ENCODE results near the gene CRHR2.
"Not testable (repeated sequence)": the region's sequence is repeated elsewhere in the genome, so short reads cannot be mapped to it uniquely, and the experiment has no call there.

CRHR2 gene

GRCh38 chr7:30682212-30683083 is at the start of gene CRHR2:
TSS of gene CRHR2 (minus strand) at chr7:30682456. CDS start at chr7:30682280, 176 bp downstream.
- no peak for DNase-seq (ENCODE audit: low read depth)

- no peak for DNase-seq (ENCODE audit: low read depth)
Observed at GRCh38 chr7:30731581-30731980, 49.3 kb upstream of the CRHR2 start.

GRCh38 chr7:30730996-30731395 is 48.7 kb upstream of the CRHR2 start:
- no peak for DNase-seq (ENCODE audit: low read depth)

GRCh38 chr7:30730097-30730496 is 47.8 kb upstream of the CRHR2 start:
- DNase-seq (ENCODE audit: low read depth), result no peak

- no peak for DNase-seq (ENCODE audit: low read depth)
Observed at GRCh38 chr7:30729642-30730041, 47.4 kb upstream of the CRHR2 start.

- DNase-seq (ENCODE audit: low read depth), result no peak
Observed at GRCh38 chr7:30728591-30729100, 46.4 kb upstream of the CRHR2 start.

GRCh38 chr7:30727061-30727945 is 45.0 kb upstream of the CRHR2 start:
- DNase-seq (ENCODE audit: low read depth), result peak; percentile 15

GRCh38 chr7:30726296-30727006 is 44.2 kb upstream of the CRHR2 start:
- no peak for DNase-seq (ENCODE audit: low read depth)

- DNase-seq (ENCODE audit: low read depth), result no peak
Observed at GRCh38 chr7:30723776-30724175, 41.5 kb upstream of the CRHR2 start.

- DNase-seq (ENCODE audit: low read depth), result no peak
Observed at GRCh38 chr7:30722671-30723070, 40.4 kb upstream of the CRHR2 start.

- no peak for DNase-seq (ENCODE audit: low read depth)
Observed at GRCh38 chr7:30722187-30722586, 39.9 kb upstream of the CRHR2 start.

GRCh38 chr7:30721211-30721610 is 39.0 kb upstream of the CRHR2 start:
- no peak for DNase-seq (ENCODE audit: low read depth)

- not testable (repeated sequence) for DNase-seq (ENCODE audit: low read depth)
Observed at GRCh38 chr7:30719434-30719833, 37.2 kb upstream of the CRHR2 start.

GRCh38 chr7:30717181-30717580 is 34.9 kb upstream of the CRHR2 start:
- DNase-seq (ENCODE audit: low read depth), result no peak

- no peak for DNase-seq (ENCODE audit: low read depth)
Observed at GRCh38 chr7:30714129-30714528, 31.9 kb upstream of the CRHR2 start.

- no peak for DNase-seq (ENCODE audit: low read depth)
Observed at GRCh38 chr7:30713392-30713791, 31.1 kb upstream of the CRHR2 start.

GRCh38 chr7:30710669-30711068 is 28.4 kb upstream of the CRHR2 start:
- no peak for DNase-seq (ENCODE audit: low read depth)

- DNase-seq (ENCODE audit: low read depth), result no peak
Observed at GRCh38 chr7:30709549-30709948, 27.3 kb upstream of the CRHR2 start.

- DNase-seq (ENCODE audit: low read depth), result peak; percentile 68
Observed at GRCh38 chr7:30708983-30709382, 26.7 kb upstream of the CRHR2 start.

- no peak for DNase-seq (ENCODE audit: low read depth)
Observed at GRCh38 chr7:30708412-30708811, 26.2 kb upstream of the CRHR2 start.

GRCh38 chr7:30707391-30708357 is 25.4 kb upstream of the CRHR2 start:
- no peak for DNase-seq (ENCODE audit: low read depth)

All from fibroblast of gingiva (primary cell).